ENCODE data around the gene HAPLN2.
"Not testable (repeated sequence)": the region's sequence is repeated elsewhere in the genome, so short reads cannot be mapped to it uniquely, and the experiment has no call there.

HAPLN2 gene

DNA sequence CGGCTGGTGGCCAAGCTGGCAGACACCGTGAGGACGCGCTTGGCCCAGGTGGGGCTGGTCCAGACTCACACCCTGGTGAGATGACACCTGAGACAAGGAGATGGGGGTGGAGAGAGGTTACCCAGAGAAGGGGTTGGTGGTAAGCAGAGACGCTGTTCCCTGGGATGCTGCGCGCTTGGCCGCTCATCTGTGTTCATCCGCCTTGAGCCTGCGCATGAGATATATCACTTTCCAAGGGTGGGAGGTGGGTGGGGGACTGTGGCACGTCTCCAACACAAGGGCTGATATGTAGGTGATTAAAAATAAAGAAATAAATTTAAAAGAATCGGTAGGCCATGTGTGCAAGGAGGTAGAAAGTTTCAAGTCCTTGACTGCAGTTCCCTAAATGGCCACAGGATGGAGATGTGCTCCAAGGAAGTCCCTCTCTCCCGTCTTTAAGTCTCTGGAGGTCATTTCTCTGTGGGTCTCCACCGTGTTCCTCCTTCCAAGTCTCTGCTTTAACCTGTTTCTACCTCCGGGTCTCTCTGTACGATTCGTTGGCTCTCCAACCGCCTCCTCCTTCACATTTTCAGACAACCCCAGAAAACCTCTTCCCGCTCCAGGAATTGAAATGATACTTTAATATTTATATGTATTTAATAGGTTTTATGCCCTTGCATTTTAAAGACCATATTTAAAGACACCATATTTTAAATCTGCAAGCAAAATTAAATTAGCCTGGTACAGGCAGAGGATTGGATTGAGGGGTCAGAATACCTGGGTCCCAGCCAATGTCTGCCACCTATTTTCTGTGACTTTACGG, 35.2 kb upstream of the HAPLN2 start:
- Histone ChIP-seq H3K36me3 (ENCODE audit: control insufficient read depth, insufficient read depth, low read length) (no peaks in the 10 kb centered on the region), H3K27ac (ENCODE audit: low read depth, low read length) (no peak overlapping the region), H3K4me1 (ENCODE audit: control insufficient read depth, insufficient read depth, low read length) (peaks cover 10% of the 10 kb centered on the region), H3K9ac (ENCODE audit: low read length) (no peak overlapping the region), H3K27me3 (ENCODE audit: control insufficient read depth, insufficient read depth, low read length) (no peaks in the 10 kb centered on the region), H3K9me3 (ENCODE audit: control insufficient read depth, insufficient read depth, low read depth, low read length) (no peaks in the 10 kb centered on the region), H3K4me3 (ENCODE audit: low read depth, low read length) (no peak overlapping the region)

DNA sequence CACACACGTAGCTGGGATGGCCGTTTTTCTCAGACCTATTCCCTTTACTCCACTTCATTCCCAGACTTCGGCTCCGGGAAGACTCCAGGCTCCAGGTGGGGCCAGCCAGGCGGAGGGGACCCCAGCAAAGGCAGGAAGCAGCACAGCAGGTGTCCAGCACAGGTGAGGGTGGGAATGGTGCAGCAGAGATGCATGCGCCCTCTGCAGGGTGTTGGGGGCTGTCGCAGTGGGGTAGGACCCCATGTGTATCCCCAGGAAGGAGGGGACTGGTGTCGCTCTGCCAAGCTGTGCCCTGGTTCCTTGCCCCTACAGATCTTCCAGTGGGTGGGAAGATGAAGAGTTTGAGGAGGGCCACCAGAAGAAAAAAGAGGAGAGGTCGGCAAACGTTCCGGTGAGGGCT, 34.4 kb upstream of the HAPLN2 start:
- H3K4me1 ChIP-seq (ENCODE audit: control insufficient read depth, insufficient read depth, low read length), result peaks cover 10% of the 10 kb centered on the region
- no peak overlapping the region for H3K9ac ChIP-seq (ENCODE audit: low read length)

DNA sequence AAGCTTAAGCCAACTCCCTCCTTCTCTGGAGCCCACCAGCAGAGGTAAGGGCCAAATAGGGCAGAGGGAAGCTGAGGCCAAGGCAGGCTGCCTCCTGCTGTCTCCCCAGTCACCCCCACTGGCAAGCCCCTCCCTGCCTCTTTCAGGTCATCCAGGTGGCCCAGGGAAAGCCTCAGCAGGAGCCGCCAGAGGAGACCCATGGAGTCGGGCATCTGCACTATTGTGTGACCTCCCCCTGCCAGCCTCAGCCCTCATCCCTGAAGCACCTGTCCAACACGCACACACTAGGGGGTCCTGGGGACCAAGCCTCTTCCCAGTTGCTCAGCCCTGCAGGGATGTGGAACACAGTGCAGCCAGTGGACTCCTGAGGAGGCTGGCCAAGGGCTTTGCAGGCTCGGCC, 32.9 kb upstream of the HAPLN2 start:
- Histone ChIP-seq H3K27ac (ENCODE audit: low read depth, low read length) (no peak overlapping the region), H3K36me3 (ENCODE audit: control insufficient read depth, insufficient read depth, low read length) (no peaks in the 10 kb centered on the region), H3K4me1 (ENCODE audit: control insufficient read depth, insufficient read depth, low read length) (peaks cover 18% of the 10 kb centered on the region), H3K9ac (ENCODE audit: low read length) (no peak overlapping the region), H3K9me3 (ENCODE audit: control insufficient read depth, insufficient read depth, low read depth, low read length) (no peaks in the 10 kb centered on the region), H3K27me3 (ENCODE audit: control insufficient read depth, insufficient read depth, low read length) (no peaks in the 10 kb centered on the region), H3K4me3 (ENCODE audit: low read depth, low read length) (no peak overlapping the region)

More for the DNA sequence above, 34.4 kb upstream of the HAPLN2 start:
- Histone ChIP-seq H3K9me3 (ENCODE audit: control insufficient read depth, insufficient read depth, low read depth, low read length) (no peaks in the 10 kb centered on the region), H3K36me3 (ENCODE audit: control insufficient read depth, insufficient read depth, low read length) (no peaks in the 10 kb centered on the region), H3K27ac (ENCODE audit: low read depth, low read length) (no peak overlapping the region), H3K27me3 (ENCODE audit: control insufficient read depth, insufficient read depth, low read length) (no peaks in the 10 kb centered on the region), H3K4me3 (ENCODE audit: low read depth, low read length) (no peak overlapping the region)

DNA sequence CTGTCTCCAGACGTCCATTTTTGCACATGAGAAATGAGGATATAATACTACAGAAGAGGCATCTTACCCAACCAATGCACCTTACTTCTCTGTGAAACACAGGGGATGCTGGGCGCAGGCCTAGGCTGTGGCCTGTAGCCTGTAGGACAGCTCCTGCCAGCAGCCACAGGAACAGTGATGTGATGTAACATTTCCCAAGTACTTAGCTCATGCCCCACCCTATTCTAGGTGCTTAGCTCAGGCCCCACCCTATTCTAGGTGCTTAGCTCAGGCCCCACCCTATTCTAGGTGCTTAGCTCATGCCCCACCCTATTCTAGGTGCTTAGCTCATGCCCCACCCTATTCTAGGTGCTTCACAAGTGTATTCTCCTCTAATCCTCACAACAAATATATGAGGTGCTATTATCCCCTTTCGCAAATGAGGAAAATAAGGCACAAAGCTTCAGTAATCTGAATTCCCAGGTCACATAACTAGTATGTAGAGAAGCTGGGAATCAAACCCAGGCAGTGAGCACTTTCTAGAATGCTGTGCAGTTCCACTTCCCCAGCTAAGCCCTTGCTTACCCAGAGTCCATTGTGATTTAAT, 32.2 kb upstream of the HAPLN2 start:
- no peaks in the 10 kb centered on the region for H3K9me3 ChIP-seq (ENCODE audit: control insufficient read depth, insufficient read depth, low read depth, low read length)
- peaks cover 19% of the 10 kb centered on the region for H3K4me1 ChIP-seq (ENCODE audit: control insufficient read depth, insufficient read depth, low read length)
- no peak overlapping the region for H3K27ac ChIP-seq (ENCODE audit: low read depth, low read length)
- no peaks in the 10 kb centered on the region for H3K27me3 ChIP-seq (ENCODE audit: control insufficient read depth, insufficient read depth, low read length)
- no peak overlapping the region for H3K9ac ChIP-seq (ENCODE audit: low read length)
- H3K4me3 ChIP-seq (ENCODE audit: low read depth, low read length), result no peak overlapping the region
- H3K36me3 ChIP-seq (ENCODE audit: control insufficient read depth, insufficient read depth, low read length), result no peaks in the 10 kb centered on the region

DNA sequence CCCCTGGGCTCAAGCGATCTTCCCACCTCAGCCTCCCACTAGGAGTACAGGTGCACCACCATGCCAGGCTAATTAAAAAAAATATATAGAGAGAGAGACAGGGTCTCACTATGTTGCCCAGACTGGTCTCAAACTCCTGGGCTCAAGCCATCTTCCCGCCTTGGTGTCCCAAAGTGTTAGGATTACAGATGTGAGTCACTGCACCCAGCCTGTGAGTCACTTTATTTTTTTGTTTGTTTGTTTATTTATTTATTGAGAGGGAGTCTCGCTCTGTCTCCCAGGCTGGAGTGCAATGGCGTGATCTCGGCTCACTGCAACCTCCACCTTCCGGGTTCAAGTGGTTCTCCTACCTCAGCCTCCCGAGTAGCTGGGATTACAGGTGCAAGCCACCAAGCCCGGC, 31.3 kb upstream of the HAPLN2 start:
- peaks cover 19% of the 10 kb centered on the region for H3K4me1 ChIP-seq (ENCODE audit: control insufficient read depth, insufficient read depth, low read length)
- H3K27me3 ChIP-seq (ENCODE audit: control insufficient read depth, insufficient read depth, low read length); H3K27ac ChIP-seq (ENCODE audit: low read depth, low read length); H3K36me3 ChIP-seq (ENCODE audit: control insufficient read depth, insufficient read depth, low read length); H3K9ac ChIP-seq (ENCODE audit: low read length); H3K4me3 ChIP-seq (ENCODE audit: low read depth, low read length); H3K9me3 ChIP-seq (ENCODE audit: control insufficient read depth, insufficient read depth, low read depth, low read length): not testable (repeated sequence)

DNA sequence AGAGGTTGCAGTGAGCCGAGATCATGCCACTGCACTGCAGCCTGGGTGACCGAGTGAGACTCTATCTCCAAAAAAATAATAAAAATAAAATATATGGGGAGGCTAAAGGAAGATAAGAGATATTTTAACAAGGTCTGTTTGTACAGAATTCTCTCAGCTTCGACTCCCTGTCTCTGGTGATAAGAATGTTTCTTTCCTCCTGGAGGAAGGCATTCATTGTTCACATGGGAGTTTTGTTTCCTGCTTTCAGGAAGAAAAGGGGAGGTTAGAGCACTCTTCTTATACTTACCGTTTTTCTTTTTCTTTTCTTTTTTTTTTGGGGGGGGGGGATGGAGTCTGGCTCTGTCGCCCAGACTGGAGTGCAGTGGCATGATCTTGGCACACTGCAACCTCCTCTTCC, 29.7 kb upstream of the HAPLN2 start:
- H3K27ac ChIP-seq (ENCODE audit: low read depth, low read length), result no peak overlapping the region
- peaks cover 16% of the 10 kb centered on the region for H3K4me1 ChIP-seq (ENCODE audit: control insufficient read depth, insufficient read depth, low read length)
- H3K27me3 ChIP-seq (ENCODE audit: control insufficient read depth, insufficient read depth, low read length), result no peaks in the 10 kb centered on the region
- H3K36me3 ChIP-seq (ENCODE audit: control insufficient read depth, insufficient read depth, low read length), result peaks cover 20% of the 10 kb centered on the region
- H3K9me3 ChIP-seq (ENCODE audit: control insufficient read depth, insufficient read depth, low read depth, low read length), result no peaks in the 10 kb centered on the region
- H3K4me3 ChIP-seq (ENCODE audit: low read depth, low read length), result no peak overlapping the region
- H3K9ac ChIP-seq (ENCODE audit: low read length), result no peak overlapping the region

DNA sequence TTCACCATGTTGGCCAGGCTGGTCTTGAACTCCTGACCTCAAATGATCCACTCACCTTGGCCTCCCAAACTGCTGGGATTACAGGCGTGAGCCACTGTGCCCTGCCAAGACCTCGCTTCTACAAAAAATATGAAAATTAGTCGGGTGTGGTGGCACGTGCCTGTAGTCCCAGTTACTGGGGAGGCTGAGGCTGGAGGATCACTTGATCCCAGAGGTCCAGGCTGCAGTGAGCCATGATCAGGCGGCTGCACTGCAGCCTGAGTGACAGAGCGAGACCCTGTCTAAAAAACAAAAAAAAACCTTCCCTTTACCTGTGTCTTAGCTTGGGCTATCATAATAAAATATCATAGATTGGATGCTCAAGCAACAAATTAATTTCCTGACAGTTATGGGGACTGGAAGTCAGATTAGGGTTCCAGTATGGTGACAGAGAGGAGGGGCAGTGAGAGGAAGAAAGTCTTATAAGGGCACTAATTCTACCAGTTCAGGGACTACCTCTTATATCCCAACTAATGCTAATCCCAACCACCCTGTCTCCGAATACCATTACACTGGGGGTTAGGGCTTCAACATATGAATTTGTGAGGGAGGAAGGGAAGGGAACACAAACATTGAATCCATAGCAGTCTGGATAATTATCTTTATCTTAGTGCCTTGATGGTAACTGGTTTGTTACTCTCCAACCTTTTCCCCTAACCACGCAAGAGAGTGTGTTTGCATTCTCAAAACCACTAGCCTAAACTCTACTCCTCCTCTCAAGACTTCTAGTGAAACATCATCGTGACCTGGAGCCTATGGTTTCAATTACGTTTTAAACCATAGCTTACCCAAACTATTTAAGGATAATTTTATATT, 28.7 kb upstream of the HAPLN2 start:
- Histone ChIP-seq H3K9me3 (ENCODE audit: control insufficient read depth, insufficient read depth, low read depth, low read length) (no peaks in the 10 kb centered on the region), H3K9ac (ENCODE audit: low read length) (peak overlapping the region; percentile 83), H3K36me3 (ENCODE audit: control insufficient read depth, insufficient read depth, low read length) (peaks cover 30% of the 10 kb centered on the region), H3K27me3 (ENCODE audit: control insufficient read depth, insufficient read depth, low read length) (no peaks in the 10 kb centered on the region), H3K27ac (ENCODE audit: low read depth, low read length) (no peak overlapping the region), H3K4me3 (ENCODE audit: low read depth, low read length) (peak overlapping the region; percentile 70), H3K4me1 (ENCODE audit: control insufficient read depth, insufficient read depth, low read length) (peaks cover 9% of the 10 kb centered on the region)

DNA sequence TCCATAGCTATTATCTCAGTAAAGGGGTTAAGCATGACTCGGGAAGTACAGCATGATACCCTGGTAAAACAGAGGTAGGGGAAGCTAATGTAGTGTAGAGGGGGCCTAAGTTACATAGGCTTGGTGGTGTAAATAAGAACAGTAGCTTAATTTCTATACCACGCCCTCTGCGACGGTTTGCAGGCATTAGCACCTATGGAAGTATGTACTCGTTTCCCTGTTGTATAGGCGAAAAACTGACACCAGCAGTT, 28.1 kb upstream of the HAPLN2 start:
- no peaks in the 10 kb centered on the region for H3K27me3 ChIP-seq (ENCODE audit: control insufficient read depth, insufficient read depth, low read length)
- peak overlapping the region; percentile 70 for H3K4me3 ChIP-seq (ENCODE audit: low read depth, low read length)
- peaks cover 9% of the 10 kb centered on the region for H3K4me1 ChIP-seq (ENCODE audit: control insufficient read depth, insufficient read depth, low read length)
- no peak overlapping the region for H3K27ac ChIP-seq (ENCODE audit: low read depth, low read length)
- no peaks in the 10 kb centered on the region for H3K9me3 ChIP-seq (ENCODE audit: control insufficient read depth, insufficient read depth, low read depth, low read length)
- H3K9ac ChIP-seq (ENCODE audit: low read length), result peak overlapping the region; percentile 83
- H3K36me3 ChIP-seq (ENCODE audit: control insufficient read depth, insufficient read depth, low read length), result peaks cover 36% of the 10 kb centered on the region

DNA sequence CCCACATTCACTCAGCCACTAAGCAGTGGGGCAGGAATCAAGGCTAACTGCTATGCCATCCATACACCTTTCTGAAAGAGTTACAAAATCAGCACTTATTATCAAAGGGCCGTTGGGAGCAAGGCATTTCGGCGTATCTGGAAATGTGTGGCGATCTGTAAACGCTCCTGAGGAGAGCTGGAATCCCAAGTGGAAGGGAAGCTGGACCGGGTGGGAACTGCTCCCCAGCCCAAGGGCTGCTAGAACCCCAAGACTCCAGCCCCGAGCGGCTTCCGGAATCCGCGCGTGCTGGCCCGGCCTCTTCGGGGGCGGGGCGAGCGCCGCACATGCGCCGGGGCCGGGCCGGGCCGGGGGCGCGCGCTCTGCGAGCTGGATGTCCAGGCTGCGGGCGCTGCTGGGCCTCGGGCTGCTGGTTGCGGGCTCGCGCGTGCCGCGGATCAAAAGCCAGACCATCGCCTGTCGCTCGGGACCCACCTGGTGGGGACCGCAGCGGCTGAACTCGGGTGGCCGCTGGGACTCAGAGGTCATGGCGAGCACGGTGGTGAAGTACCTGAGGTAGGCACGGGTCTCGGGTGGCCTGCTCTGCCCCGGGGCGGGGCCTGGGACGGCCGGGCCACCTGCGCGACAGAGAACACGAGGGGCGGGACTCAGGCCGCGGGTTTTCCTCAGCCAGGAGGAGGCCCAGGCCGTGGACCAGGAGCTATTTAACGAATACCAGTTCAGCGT, 27.6 kb upstream of the HAPLN2 start, which contains the start of gene NAXE:
NAXE (plus strand) TSS at position 345 of the 726 bp plus-strand sequence; CDS start at position 374, 29 bp downstream.
- Histone ChIP-seq H3K36me3 (ENCODE audit: control insufficient read depth, insufficient read depth, low read length) (peaks cover 41% of the 10 kb centered on the region), H3K4me1 (ENCODE audit: control insufficient read depth, insufficient read depth, low read length) (peaks cover 9% of the 10 kb centered on the region), H3K27me3 (ENCODE audit: control insufficient read depth, insufficient read depth, low read length) (no peaks in the 10 kb centered on the region), H3K9me3 (ENCODE audit: control insufficient read depth, insufficient read depth, low read depth, low read length) (no peaks in the 10 kb centered on the region), H3K27ac (ENCODE audit: low read depth, low read length) (0 out of 2 replicates have a peak within 1 kb of the TSS, but pooled peaks have one; percentile 36), H3K9ac (ENCODE audit: low read length) (peak within 1 kb of the TSS; percentile 83), H3K4me3 (ENCODE audit: low read depth, low read length) (peak within 1 kb of the TSS; percentile 70)

DNA sequence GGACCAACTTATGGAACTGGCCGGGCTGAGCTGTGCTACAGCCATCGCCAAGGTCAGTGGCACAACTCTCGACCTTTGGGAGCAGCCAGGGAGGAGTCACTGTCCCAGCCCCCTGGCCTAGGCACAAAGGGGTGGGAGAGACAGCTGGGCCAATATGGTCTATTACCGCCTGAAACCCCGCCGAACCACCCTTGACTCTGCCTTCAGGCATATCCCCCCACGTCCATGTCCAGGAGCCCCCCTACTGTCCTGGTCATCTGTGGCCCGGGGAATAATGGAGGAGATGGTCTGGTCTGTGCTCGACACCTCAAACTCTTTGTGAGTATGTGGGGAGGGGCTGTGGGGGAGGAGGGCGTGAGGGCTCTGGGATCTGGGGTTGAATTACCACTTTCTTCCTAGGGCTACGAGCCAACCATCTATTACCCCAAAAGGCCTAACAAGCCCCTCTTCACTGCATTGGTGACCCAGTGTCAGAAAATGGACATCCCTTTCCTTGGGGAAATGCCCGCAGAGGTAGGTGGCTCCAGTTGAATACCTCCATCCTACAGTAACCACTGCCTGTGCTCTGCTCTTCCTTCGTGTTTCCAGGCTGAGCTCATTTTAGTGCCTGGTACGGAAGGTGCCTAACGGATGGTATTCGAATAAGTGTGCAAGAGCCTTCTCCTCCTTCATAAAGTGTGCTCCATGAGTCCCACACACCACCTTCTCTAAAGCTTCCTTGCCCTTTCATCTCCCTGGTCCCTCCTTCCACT, 26.9 kb upstream of the HAPLN2 start:
- H3K4me3 ChIP-seq (ENCODE audit: low read depth, low read length), result peak overlapping the region; percentile 70
- H3K27ac ChIP-seq (ENCODE audit: low read depth, low read length), result 0 out of 2 replicates have a peak overlapping the region, but pooled peaks have one; percentile 36
- H3K36me3 ChIP-seq (ENCODE audit: control insufficient read depth, insufficient read depth, low read length), result peaks cover 48% of the 10 kb centered on the region
- H3K9ac ChIP-seq (ENCODE audit: low read length), result peak overlapping the region; percentile 83
- peaks cover 9% of the 10 kb centered on the region for H3K4me1 ChIP-seq (ENCODE audit: control insufficient read depth, insufficient read depth, low read length)
- H3K27me3 ChIP-seq (ENCODE audit: control insufficient read depth, insufficient read depth, low read length), result no peaks in the 10 kb centered on the region
- no peaks in the 10 kb centered on the region for H3K9me3 ChIP-seq (ENCODE audit: control insufficient read depth, insufficient read depth, low read depth, low read length)

Data from HUES6 (cell line).